Lower leg skin (tissue), 4 donors: ENCODE measurements around the gene RAD54L. TPM values are rescaled to one million over a fixed set of nuclear protein-coding genes. Genes with fewer than 3 reads are reported as not detected.

Experiments used
- DNase-seq, 2 donors: peaks; one replicate each; pipeline ENCODE4 v3.0.0-alpha.2; 2019; ENCODE audit warnings: low spot score in 2 of 2
- H3K4me3 ChIP-seq: fragments of 200-600 bp; sonication (generic); 2 replicates; pipeline ENCODE4 v1.5.1; 2017; ENCODE audit warnings: mild to moderate bottlenecking, low read depth; ENCODE audit not compliant: poor library complexity, severe bottlenecking
- POLR2A ChIP-seq, 2 donors: fragments of 450-650 bp; IDR thresholded peaks; one replicate each; pipeline ENCODE4 v1.6.1; 2016 to 2017; ENCODE audit warnings: antibody characterized with exemption in 2 of 2, mild to moderate bottlenecking in 1 of 2, moderate library complexity in 1 of 2
- WGBS, 2 donors: methylation state at CpG; one replicate each; pipeline ENCODE4 v1.1.5; 2018; 5-methylcytosine and 5-hydroxymethylcytosine counted together
- intact Hi-C: fragments of 100-400 bp; cut with DNase I; formaldehyde crosslinking; loops from one replicate; pipeline ENCODE4 v1.15.0; 2023; ENCODE audit warnings: low total_unique reads
- total RNA-seq, 4 donors: library from RNA; depleted of rRNA; stranded (reverse); fragments of >200 nt; gene quantifications; one replicate each; pipeline ENCODE4 v1.1.0, GENCODE V29; 2016
- TF ChIP-seq, protein P1 (sequence below), 3 donors: fragments of 450-650 bp; IDR thresholded peaks; one replicate each; pipeline ENCODE4 v1.5.1; 2016; ENCODE audit warnings: antibody characterized with exemption in 3 of 3, mild to moderate bottlenecking in 3 of 3, moderate library complexity in 2 of 3

Gene RAD54L
- total RNA-seq, 4 donors from 2014 or later: 0.19 to 0.89 (median 0.47) TPM

DNA sequence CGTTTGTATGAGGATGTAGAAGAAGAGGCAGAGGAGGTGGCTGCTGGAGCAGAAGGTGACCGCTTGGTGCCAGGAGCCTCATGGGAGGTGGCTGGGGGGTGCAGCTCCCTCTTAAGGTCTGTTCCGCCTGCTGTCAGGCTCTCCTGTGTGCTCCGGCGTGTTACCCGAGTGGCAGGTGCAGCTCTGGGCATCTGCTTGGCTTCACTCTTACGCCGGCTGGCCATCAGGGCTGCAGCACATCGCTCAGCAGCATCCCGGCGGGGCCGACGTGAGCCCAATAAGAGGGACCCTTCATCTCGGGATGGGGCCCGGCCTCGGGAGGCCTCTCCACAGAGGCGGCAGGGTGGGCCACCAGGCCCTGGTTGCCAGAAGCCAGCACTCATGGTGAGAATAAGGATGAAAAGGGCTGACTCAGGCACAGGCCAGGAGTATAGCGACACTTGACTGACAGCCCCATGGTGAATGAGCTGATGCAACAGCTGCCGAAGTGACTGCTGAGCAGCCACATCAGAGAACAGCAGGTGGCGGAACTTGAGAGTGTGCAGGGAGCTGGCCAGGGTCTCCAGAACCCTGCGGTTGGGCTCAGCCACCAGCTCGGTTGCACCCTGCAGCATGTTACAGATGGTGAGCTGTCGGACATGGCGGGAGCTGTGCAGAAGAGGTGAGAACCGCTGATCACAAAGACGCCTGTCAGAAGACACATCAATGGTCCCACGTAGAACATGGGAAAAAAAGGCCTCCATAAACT lies 38.3 kb downstream of the RAD54L start:
- DNase-seq: no peak
- no peak for TF ChIP-seq POLR2A (IDR thresholded peaks at IDR 0.05)
- TF ChIP-seq, protein P1, sequence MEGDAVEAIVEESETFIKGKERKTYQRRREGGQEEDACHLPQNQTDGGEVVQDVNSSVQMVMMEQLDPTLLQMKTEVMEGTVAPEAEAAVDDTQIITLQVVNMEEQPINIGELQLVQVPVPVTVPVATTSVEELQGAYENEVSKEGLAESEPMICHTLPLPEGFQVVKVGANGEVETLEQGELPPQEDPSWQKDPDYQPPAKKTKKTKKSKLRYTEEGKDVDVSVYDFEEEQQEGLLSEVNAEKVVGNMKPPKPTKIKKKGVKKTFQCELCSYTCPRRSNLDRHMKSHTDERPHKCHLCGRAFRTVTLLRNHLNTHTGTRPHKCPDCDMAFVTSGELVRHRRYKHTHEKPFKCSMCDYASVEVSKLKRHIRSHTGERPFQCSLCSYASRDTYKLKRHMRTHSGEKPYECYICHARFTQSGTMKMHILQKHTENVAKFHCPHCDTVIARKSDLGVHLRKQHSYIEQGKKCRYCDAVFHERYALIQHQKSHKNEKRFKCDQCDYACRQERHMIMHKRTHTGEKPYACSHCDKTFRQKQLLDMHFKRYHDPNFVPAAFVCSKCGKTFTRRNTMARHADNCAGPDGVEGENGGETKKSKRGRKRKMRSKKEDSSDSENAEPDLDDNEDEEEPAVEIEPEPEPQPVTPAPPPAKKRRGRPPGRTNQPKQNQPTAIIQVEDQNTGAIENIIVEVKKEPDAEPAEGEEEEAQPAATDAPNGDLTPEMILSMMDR (IDR thresholded peaks at IDR 0.05): no peak
- H3K4me3 ChIP-seq: no peak overlapping the region
- intact Hi-C loops: no loop called here
- WGBS, 2 donors: 87 to 90% methylated on average over 27 of the region's 27 CpGs

DNA sequence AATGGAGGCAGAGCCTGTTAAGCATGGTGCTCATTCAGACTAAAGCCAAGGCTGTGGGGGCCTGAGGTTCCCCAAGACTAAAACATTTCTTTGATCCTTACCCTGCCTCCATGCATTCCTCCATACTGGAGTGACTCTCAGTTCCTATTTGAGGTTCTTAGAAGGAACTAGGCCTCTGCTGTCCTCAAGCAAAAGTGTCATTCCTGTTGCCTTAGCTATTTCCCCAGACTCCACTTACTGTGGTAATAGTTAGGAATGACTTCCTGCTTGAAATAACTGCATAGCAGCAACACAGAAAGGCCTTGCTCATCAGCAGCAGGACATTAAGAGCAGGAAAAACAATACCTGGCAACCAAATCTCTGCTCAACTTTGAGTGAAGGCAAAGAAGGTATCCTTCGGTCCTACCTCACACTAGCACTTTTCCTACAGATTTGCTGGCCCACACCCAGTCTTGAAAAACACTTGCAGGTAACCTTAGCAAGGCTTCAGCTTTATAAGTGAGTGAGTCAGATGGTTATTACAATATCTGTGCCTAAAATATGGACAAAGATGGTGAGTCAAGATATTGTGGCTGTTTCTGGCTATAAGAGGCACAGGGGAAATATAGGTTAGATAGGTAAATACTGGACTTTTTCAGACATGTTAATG lies 41.0 kb downstream of the RAD54L start:
- TF ChIP-seq POLR2A (IDR thresholded peaks at IDR 0.05): no peak
- TF ChIP-seq, protein P1 (IDR thresholded peaks at IDR 0.05): no peak
- 74% methylated on average over 1 of the region's 1 CpG for WGBS, 2 donors
- no peak for DNase-seq
- intact Hi-C loops: no loop called here
- H3K4me3 ChIP-seq: no peak overlapping the region

GRCh38 chr1:46289134-46289494 lies 41.6 kb downstream of the RAD54L start:
- DNase-seq: no peak
- no peak overlapping the region for H3K4me3 ChIP-seq
- WGBS, 2 donors: 93 to 98% methylated on average over 5 of the region's 5 CpGs
- intact Hi-C loops: no loop called here
- TF ChIP-seq POLR2A (IDR thresholded peaks at IDR 0.05): no peak
- TF ChIP-seq, protein P1 (IDR thresholded peaks at IDR 0.05): no peak

- no peak overlapping the region for H3K4me3 ChIP-seq
- no peak for DNase-seq
- intact Hi-C loops: no loop called here
- TF ChIP-seq, protein P1 (IDR thresholded peaks at IDR 0.05): no peak
- no peak for TF ChIP-seq POLR2A (IDR thresholded peaks at IDR 0.05)
- WGBS, 2 donors: 95 to 96% methylated on average over 4 of the region's 4 CpGs
Measured at GRCh38 chr1:46289976-46290375, 42.4 kb downstream of the RAD54L start.

DNA sequence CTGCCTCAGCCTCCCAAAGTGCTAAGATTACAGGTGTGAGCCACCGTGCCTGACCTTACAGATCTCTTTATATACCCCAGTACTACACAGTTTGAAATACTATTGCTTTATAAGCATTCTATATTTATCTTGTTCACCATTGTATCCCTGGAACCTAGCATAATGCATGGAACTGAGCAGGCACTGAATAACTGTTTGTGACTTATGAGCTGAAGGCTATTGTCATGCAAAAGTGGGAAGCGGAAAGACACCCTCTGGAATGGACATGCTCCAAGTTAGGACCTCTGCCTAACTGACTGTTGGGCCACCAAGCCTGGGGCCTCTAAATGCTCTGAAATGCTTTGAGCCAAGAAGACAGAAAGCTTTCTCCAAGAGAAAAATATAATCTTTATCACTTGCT lies 47.7 kb downstream of the RAD54L start:
- WGBS, 2 donors: 97 to 98% methylated on average over 2 of the region's 2 CpGs
- TF ChIP-seq, protein P1 (IDR thresholded peaks at IDR 0.05): no peak
- no peak for TF ChIP-seq POLR2A (IDR thresholded peaks at IDR 0.05)
- DNase-seq: no peak
- intact Hi-C loops: no loop called here
- no peak overlapping the region for H3K4me3 ChIP-seq
